GM21576 (cell line): ENCODE measurements around the gene RD3L.

Experiments
- ATAC-seq: cut with Tn5 transposase; IDR thresholded peaks from one replicate; pipeline ENCODE4 v1.9.1; 2021; ENCODE audit warnings: mild to moderate bottlenecking, moderate library complexity; ENCODE audit not compliant: unreplicated experiment

RD3L gene

GRCh38 chr14:103928011-103928890 is 14.1 kb downstream of the RD3L start, which contains the start of gene TDRD9:
TDRD9 (plus strand) TSS chr14:103928456; CDS start chr14:103928510, 54 bp downstream.
- no peak for ATAC-seq

- no peak for ATAC-seq
Measured at GRCh38 chr14:103927566-103927965, 14.8 kb downstream of the RD3L start.

GRCh38 chr14:103925316-103925715 is 17.0 kb downstream of the RD3L start:
- ATAC-seq: no peak

- no peak for ATAC-seq
Measured at GRCh38 chr14:103923863-103924262, 18.5 kb downstream of the RD3L start.

- ATAC-seq: peak; percentile 3
Measured at GRCh38 chr14:103921855-103922200, 20.5 kb downstream of the RD3L start.

GRCh38 chr14:103920981-103921854 is 21.1 kb downstream of the RD3L start:
- peak; percentile 97 for ATAC-seq

GRCh38 chr14:103916636-103917262 is 25.6 kb downstream of the RD3L start:
- ATAC-seq: no peak

GRCh38 chr14:103915616-103916015 is 26.7 kb downstream of the RD3L start:
- no peak for ATAC-seq

- no peak for ATAC-seq
Measured at GRCh38 chr14:103910984-103911383, 31.3 kb downstream of the RD3L start.

- no peak for ATAC-seq
Measured at GRCh38 chr14:103910262-103910935, 31.9 kb downstream of the RD3L start.

GRCh38 chr14:103909531-103910261 is 32.6 kb downstream of the RD3L start:
- no peak for ATAC-seq

GRCh38 chr14:103908580-103908979 is 33.7 kb downstream of the RD3L start:
- no peak for ATAC-seq

GRCh38 chr14:103905842-103906456 is 36.4 kb downstream of the RD3L start:
- no peak for ATAC-seq

GRCh38 chr14:103904493-103905107 is 37.7 kb downstream of the RD3L start:
- no peak for ATAC-seq

GRCh38 chr14:103899833-103900232 is 42.5 kb downstream of the RD3L start:
- ATAC-seq: no peak

- no peak for ATAC-seq
Measured at GRCh38 chr14:103899316-103899715, 43.0 kb downstream of the RD3L start.

GRCh38 chr14:103898711-103899110 is 43.6 kb downstream of the RD3L start:
- no peak for ATAC-seq

GRCh38 chr14:103898204-103898603 is 44.1 kb downstream of the RD3L start:
- ATAC-seq: no peak
